H1 (cell line): ENCODE results near the gene MTR. TPM values are rescaled to one million over a fixed set of nuclear protein-coding genes. Genes with fewer than 3 reads are reported as not detected.

Experiments used
- CTCF ChIA-PET: fragments of 300-600 bp; sonication (Branson Sonifier 250); formaldehyde crosslinking; loops from one replicate; lab custom pipeline; 2021; ENCODE audit not compliant: partially characterized antibody; lab: Charles Lee
- POLR2A ChIA-PET: fragments of 300-600 bp; sonication (Branson Sonifier 250); formaldehyde crosslinking; loops from one replicate; lab custom pipeline; 2021; ENCODE audit warnings: inconsistent platforms; ENCODE audit not compliant: partially characterized antibody; lab: Charles Lee
- DNase-seq, 2 experiments: peaks; one replicate each; pipeline versions ENCODE4 v3.0.0 to v3.0.0-alpha.2; 2010 to 2022; ENCODE audit warnings: low spot score in 2 of 2, low read depth in 1 of 2, mixed read lengths in 1 of 2
- FAIRE-seq: peaks from 2 replicates; lab custom pipeline; 2011; peaks lifted over from hg19 to GRCh38; lab: Jason Lieb, UNC
- H2AFZ ChIP-seq: 2 replicates; pipeline ENCODE4 v1.8.1; 2012; ENCODE audit warnings: low read length, inconsistent platforms
- H2AK5ac ChIP-seq: 2 replicates; pipeline ENCODE4 v1.6.1; 2013; ENCODE audit warnings: low read depth, low read length
- H2BK120ac ChIP-seq: replicated peaks from 2 replicates; pipeline ENCODE3; 2013; ENCODE audit warnings: low read depth, low read length, inconsistent platforms
- H2BK12ac ChIP-seq: 2 replicates; pipeline ENCODE4 v1.6.1; 2013; ENCODE audit warnings: low read depth, low read length
- H2BK15ac ChIP-seq: 2 replicates; pipeline ENCODE4 v1.6.1; 2013; ENCODE audit warnings: low read length
- H2BK20ac ChIP-seq: 2 replicates; pipeline ENCODE4 v1.6.1; 2013; ENCODE audit warnings: low read length
- H2BK5ac ChIP-seq: 2 replicates; pipeline ENCODE4 v1.6.1; 2013; ENCODE audit warnings: low read depth, low read length
- H3K14ac ChIP-seq: 2 replicates; pipeline ENCODE4 v1.6.1; 2013; ENCODE audit warnings: inconsistent platforms; ENCODE audit not compliant: insufficient read length
- H3K18ac ChIP-seq: 2 replicates; pipeline ENCODE4 v1.6.1; 2013; ENCODE audit warnings: low read length; ENCODE audit errors: extremely low read depth
- H3K23ac ChIP-seq: 2 replicates; pipeline ENCODE4 v1.6.1; 2013; ENCODE audit warnings: inconsistent platforms; ENCODE audit not compliant: insufficient read length
- H3K23me2 ChIP-seq: 2 replicates; pipeline ENCODE4 v1.6.1; 2013; ENCODE audit warnings: low read depth, low read length
- H3K27ac ChIP-seq: 2 replicates; pipeline ENCODE4 v1.6.1; 2011; ENCODE audit warnings: low read depth, low read length, inconsistent platforms
- H3K27me3 ChIP-seq, 4 experiments: replicated peaks in 1 of 4; 1 replicate in 1 of 4; 2 replicates in 3 of 4; pipeline versions ENCODE4 v1.6.1 to v1.8.1; 2011 to 2013; ENCODE audit warnings: low read length in 3 of 4, mild to moderate bottlenecking in 3 of 4, inconsistent platforms in 2 of 4, mixed read lengths in 2 of 4, moderate library complexity in 1 of 4; ENCODE audit not compliant: control insufficient read depth in 3 of 4, insufficient read depth in 3 of 4; ENCODE audit errors: extremely low read depth in 1 of 4
- H3K36me3 ChIP-seq, 4 experiments: 2 replicates each; pipeline versions ENCODE4 v1.6.1 to v1.8.1; 2011 to 2013; ENCODE audit warnings: mild to moderate bottlenecking in 4 of 4, low read length in 3 of 4, moderate library complexity in 2 of 4, control low read depth in 1 of 4, inconsistent platforms in 1 of 4; ENCODE audit not compliant: insufficient read depth in 4 of 4, control insufficient read depth in 2 of 4
- H3K4ac ChIP-seq: replicated peaks from 2 replicates; pipeline ENCODE3; 2013; ENCODE audit warnings: low read length, low read depth, mixed read lengths, inconsistent platforms; ENCODE audit not compliant: insufficient read length
- H3K4me1 ChIP-seq, 4 experiments: replicated peaks in 1 of 4; 1 replicate in 1 of 4; 2 replicates in 3 of 4; pipeline versions ENCODE4 v1.6.1 to v1.8.1; 2011 to 2013; ENCODE audit warnings: low read length in 3 of 4, inconsistent platforms in 2 of 4, mixed read lengths in 1 of 4; ENCODE audit not compliant: insufficient read depth in 4 of 4, control insufficient read depth in 3 of 4
- H3K4me2 ChIP-seq, 2 experiments: 2 replicates each; pipeline versions ENCODE4 v1.6.1 to v1.8.1; 2011 to 2013; ENCODE audit warnings: low read depth in 2 of 2, low read length in 2 of 2, control low read depth in 1 of 2, inconsistent platforms in 1 of 2, mild to moderate bottlenecking in 1 of 2; ENCODE audit not compliant: insufficient read depth in 1 of 2
- H3K4me3 ChIP-seq, 4 experiments: fragments of 200-600, 300-600 bp in 1 of 4; sonication (generic), shearing (Covaris generic), sonication (Bioruptor Twin) in 1 of 4; 2 replicates each; pipeline versions ENCODE4 v1.5.1 to v1.8.1; 2011 to 2016; ENCODE audit warnings: low read length in 4 of 4, low read depth in 3 of 4, control low read depth in 2 of 4, inconsistent platforms in 2 of 4, mild to moderate bottlenecking in 2 of 4, mixed read lengths in 1 of 4, moderate library complexity in 1 of 4; ENCODE audit not compliant: insufficient read depth in 2 of 4; ENCODE audit errors: extremely low read depth in 1 of 4
- H3K56ac ChIP-seq: replicated peaks from 2 replicates; pipeline ENCODE3; 2013; ENCODE audit warnings: low read depth, mild to moderate bottlenecking, mixed read lengths, low read length, inconsistent platforms; ENCODE audit not compliant: insufficient read length
- H3K79me1 ChIP-seq: 2 replicates; pipeline ENCODE4 v1.6.1; 2013; ENCODE audit warnings: low read depth, low read length, control low read depth
- H3K79me2 ChIP-seq, 2 experiments: 2 replicates each; pipeline versions ENCODE4 v1.6.1 to v1.8.1; 2012 to 2013; ENCODE audit warnings: low read length in 2 of 2, mild to moderate bottlenecking in 2 of 2, inconsistent platforms in 1 of 2; ENCODE audit not compliant: insufficient read depth in 2 of 2, control insufficient read depth in 1 of 2
- H3K9ac ChIP-seq, 4 experiments: replicated peaks in 1 of 4; 1 replicate in 1 of 4; 2 replicates in 3 of 4; pipeline versions ENCODE4 v1.6.1 to v1.8.1; 2011 to 2013; ENCODE audit warnings: low read depth in 3 of 4, low read length in 3 of 4, control low read depth in 2 of 4, mild to moderate bottlenecking in 2 of 4, moderate library complexity in 2 of 4, inconsistent platforms in 1 of 4; ENCODE audit errors: extremely low read depth in 1 of 4
- H3K9me3 ChIP-seq, 2 experiments: 2 replicates each; pipeline versions ENCODE4 v1.6.1 to v1.8.1; 2012 to 2013; ENCODE audit warnings: mild to moderate bottlenecking in 2 of 2, moderate library complexity in 2 of 2, control low read depth in 1 of 2, inconsistent platforms in 1 of 2, low read depth in 1 of 2, low read length in 1 of 2, mixed read lengths in 1 of 2; ENCODE audit not compliant: insufficient read depth in 2 of 2
- H4K20me1 ChIP-seq, 2 experiments: replicated peaks in 1 of 2; 2 replicates each; pipeline versions ENCODE3 to v1.8.1; 2011 to 2013; ENCODE audit warnings: inconsistent platforms in 2 of 2, low read length in 2 of 2, mild to moderate bottlenecking in 1 of 2; ENCODE audit not compliant: insufficient read depth in 2 of 2, control insufficient read depth in 1 of 2
- H4K5ac ChIP-seq: 2 replicates; pipeline ENCODE4 v1.6.1; 2013; ENCODE audit warnings: low read length, low read depth, mixed read lengths, inconsistent platforms; ENCODE audit not compliant: insufficient read length
- H4K8ac ChIP-seq: 2 replicates; pipeline ENCODE4 v1.8.0; 2013; ENCODE audit warnings: mild to moderate bottlenecking, moderate library complexity, low read length, inconsistent platforms; ENCODE audit not compliant: insufficient read depth; ENCODE audit errors: extremely low read depth
- H4K91ac ChIP-seq: replicated peaks from 2 replicates; pipeline ENCODE3; 2013; ENCODE audit warnings: low read length, mixed read lengths, inconsistent platforms; ENCODE audit not compliant: insufficient read length
- CBX5 ChIP-seq: fragments of 300-800, 300-1000 bp; sonication (generic); IDR thresholded peaks from 2 replicates; pipeline ENCODE4 v1.7.1; 2016; ENCODE audit warnings: antibody characterized with exemption, low read length, low read depth
- CHD2 ChIP-seq: IDR thresholded peaks from 2 replicates; pipeline ENCODE4 v1.6.1; 2012; ENCODE audit warnings: low read length, improper control_type of control experiment
- CTBP2 ChIP-seq: IDR thresholded peaks from 2 replicates; pipeline ENCODE4 v1.7.0; 2011; ENCODE audit warnings: borderline replicate concordance, mild to moderate bottlenecking, moderate library complexity, mixed read lengths, low read length; ENCODE audit not compliant: insufficient read depth, insufficient read length
- FOSL1 ChIP-seq: IDR thresholded peaks from 2 replicates; pipeline ENCODE4 v1.6.1; 2011; ENCODE audit warnings: mild to moderate bottlenecking, low read depth, low read length, moderate library complexity; ENCODE audit not compliant: insufficient read depth
- POU5F1 ChIP-seq: IDR thresholded peaks from 2 replicates; pipeline ENCODE4 v1.6.1; 2011; ENCODE audit warnings: low read depth, mild to moderate bottlenecking, low read length, moderate library complexity
- RXRA ChIP-seq: IDR thresholded peaks from 2 replicates; pipeline ENCODE4 v1.6.1; 2011; ENCODE audit warnings: low read depth, mild to moderate bottlenecking, low read length, moderate library complexity; ENCODE audit not compliant: insufficient read depth
- SRF ChIP-seq: IDR thresholded peaks from 2 replicates; pipeline ENCODE4 v1.6.1; 2011; ENCODE audit warnings: mild to moderate bottlenecking, low read depth, low read length, moderate library complexity
- TAF1 ChIP-seq: IDR thresholded peaks from 2 replicates; pipeline ENCODE4 v1.6.1; 2011; ENCODE audit warnings: mild to moderate bottlenecking, low read depth, low read length
- WGBS, 2 experiments: shearing (Covaris generic) in 1 of 2; methylation state at CpG; one replicate each; pipeline versions ENCODE4 v1.1.6 to v1.1.7; 2013 to 2015; ENCODE audit warnings: low lambda C conversion rate in 2 of 2, mixed read lengths in 2 of 2, inconsistent platforms in 1 of 2, low coverage in 1 of 2, missing lambda C conversion rate in 1 of 2; ENCODE audit not compliant: insufficient replicate concordance in 2 of 2, insufficient coverage in 1 of 2, insufficient read length in 1 of 2; ENCODE audit errors: extremely low coverage in 1 of 2, missing lambda C conversion rate in 1 of 2; 5-methylcytosine and 5-hydroxymethylcytosine counted together
- polyA plus RNA-seq, 7 experiments: library from polyadenylated mRNA; depleted of rRNA in 3 of 7; stranded (reverse) in 5 of 7; unstranded in 2 of 7; fragments of >200 nt in 5 of 7; fragments of 200-250 nt in 2 of 7; gene quantifications; 1 replicate in 5 of 7; 2 replicates in 1 of 7; 4 replicates in 1 of 7; pipeline versions ENCODE4 v1.2.1 to v1.2.3, GENCODE V29; 2011 to 2013; ENCODE audit warnings: missing spikeins in 2 of 7, mixed read lengths in 2 of 7
- total RNA-seq: library from RNA; stranded (reverse); fragmentation: NEBNext Ultra II Directional; extraction: Animal tissue kit (Norgen Biotek cat#: 25700); gene quantifications from 2 replicates; pipeline ENCODE4 v1.2.1, GENCODE V29; 2021
- TF ChIP-seq, protein P1 (sequence below), 3 experiments: IDR thresholded peaks; 1 replicate in 2 of 3; 2 replicates in 1 of 3; pipeline versions ENCODE4 v1.5.1 to v1.6.1; 2011; ENCODE audit warnings: low read length in 3 of 3, mild to moderate bottlenecking in 3 of 3, inconsistent platforms in 2 of 3, low read depth in 1 of 3, moderate library complexity in 1 of 3; ENCODE audit not compliant: insufficient read depth in 1 of 3; ENCODE audit errors: control extremely low read depth in 1 of 3

MTR gene
- total and polyA plus RNA-seq, 2 of the 8 experiments (the other 6 are each of a cell fraction or from before 2014, with no cell fraction given), result 4.8 to 27.4 TPM

- FAIRE-seq (no peak), DNase-seq (no peak)
- Histone ChIP-seq H2AFZ (no peak overlapping the region), H3K27ac (no peak overlapping the region), H3K56ac (no peak overlapping the region), H3K9me3 (no peaks in the 10 kb centered on the region), H3K18ac (no peak overlapping the region), H2BK5ac (no peak overlapping the region), H3K36me3 (peaks cover 0 to 5% (median 1%) of the 10 kb centered on the region in 4 experiments; a peak in 3 of 8 replicates), H2AK5ac (no peak overlapping the region), H3K27me3 (no peaks in the 10 kb centered on the region)
- TF ChIP-seq, protein P1, sequence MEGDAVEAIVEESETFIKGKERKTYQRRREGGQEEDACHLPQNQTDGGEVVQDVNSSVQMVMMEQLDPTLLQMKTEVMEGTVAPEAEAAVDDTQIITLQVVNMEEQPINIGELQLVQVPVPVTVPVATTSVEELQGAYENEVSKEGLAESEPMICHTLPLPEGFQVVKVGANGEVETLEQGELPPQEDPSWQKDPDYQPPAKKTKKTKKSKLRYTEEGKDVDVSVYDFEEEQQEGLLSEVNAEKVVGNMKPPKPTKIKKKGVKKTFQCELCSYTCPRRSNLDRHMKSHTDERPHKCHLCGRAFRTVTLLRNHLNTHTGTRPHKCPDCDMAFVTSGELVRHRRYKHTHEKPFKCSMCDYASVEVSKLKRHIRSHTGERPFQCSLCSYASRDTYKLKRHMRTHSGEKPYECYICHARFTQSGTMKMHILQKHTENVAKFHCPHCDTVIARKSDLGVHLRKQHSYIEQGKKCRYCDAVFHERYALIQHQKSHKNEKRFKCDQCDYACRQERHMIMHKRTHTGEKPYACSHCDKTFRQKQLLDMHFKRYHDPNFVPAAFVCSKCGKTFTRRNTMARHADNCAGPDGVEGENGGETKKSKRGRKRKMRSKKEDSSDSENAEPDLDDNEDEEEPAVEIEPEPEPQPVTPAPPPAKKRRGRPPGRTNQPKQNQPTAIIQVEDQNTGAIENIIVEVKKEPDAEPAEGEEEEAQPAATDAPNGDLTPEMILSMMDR (IDR thresholded peaks at IDR 0.05; ENCODE audit: control extremely low read depth in 1 of 3, insufficient read depth in 1 of 3, low read depth in 1 of 3, low read length in 3 of 3), result no peak
- TF ChIP-seq TAF1, result no peak
- TF ChIP-seq FOSL1, result no peak
- TF ChIP-seq CTBP2, result no peak
- no peak for TF ChIP-seq POU5F1
- no peak for TF ChIP-seq SRF
- TF ChIP-seq RXRA, result no peak
- TF ChIP-seq CHD2, result no peak
- no peak for TF ChIP-seq CBX5
- TF ChIP-seq, all 59 proteins: peak for 0
- Histone ChIP-seq H2BK12ac (no peak overlapping the region), H3K23me2 (no peaks in the 10 kb centered on the region), H3K23ac (no peak overlapping the region), H2BK15ac (no peak overlapping the region), H4K5ac (no peak overlapping the region), H3K79me2 (no peaks in the 10 kb centered on the region), H2BK120ac (no peak overlapping the region), H3K4ac (no peak overlapping the region), H3K9ac (no peak overlapping the region), H4K8ac (no peak overlapping the region), H3K14ac (no peak overlapping the region), H4K91ac (no peak overlapping the region), H3K4me3 (no peak overlapping the region), H4K20me1 (no peaks in the 10 kb centered on the region), H3K4me2 (no peak overlapping the region), H2BK20ac (no peak overlapping the region), H3K79me1 (no peaks in the 10 kb centered on the region), H3K4me1 (no peaks in the 10 kb centered on the region)
- ChIA-PET CTCF (interaction anchor here (0.6 kb wide), 1 partner anchor 218 kb away, joined by 3 read pairs; no protein-coding TSS in a partner anchor), POLR2A (no interaction called here)
- 87% methylated on average over 2 of the region's 2 CpGs; no CpG with 5 or more reads in 1 of the 2 experiments for WGBS, 2 experiments
Measured at GRCh38 chr1:236877661-236878060, 82.6 kb downstream of the MTR start.
